HG03521 (cell line): Measurements from ENCODE around the gene DTWD2.
"Not testable (repeated sequence)": the region's sequence is repeated elsewhere in the genome, so short reads cannot be mapped to it uniquely, and the experiment has no call there.

Experiments
- ATAC-seq: cut with Tn5 transposase; IDR thresholded peaks from one replicate; pipeline ENCODE4 v1.9.1; 2021; ENCODE audit warnings: mild to moderate bottlenecking, moderate library complexity; ENCODE audit not compliant: unreplicated experiment

DTWD2 gene

GRCh38 chr5:118952992-118953651 lies 35.2 kb downstream of the DTWD2 start:
- ATAC-seq = no peak

- not testable (repeated sequence) for ATAC-seq
These were observed 36.0 kb downstream of the DTWD2 start for GRCh38 chr5:118952306-118952705.

GRCh38 chr5:118950354-118950753 lies 38.0 kb downstream of the DTWD2 start:
- not testable (repeated sequence) for ATAC-seq

- no peak for ATAC-seq
These were observed 42.1 kb downstream of the DTWD2 start for GRCh38 chr5:118946138-118946800.

GRCh38 chr5:118937393-118938061 lies 50.8 kb downstream of the DTWD2 start:
- no peak for ATAC-seq

GRCh38 chr5:118933703-118934102 lies 54.6 kb downstream of the DTWD2 start:
- ATAC-seq = no peak

GRCh38 chr5:118931564-118931963 lies 56.8 kb downstream of the DTWD2 start:
- no peak for ATAC-seq

- no peak for ATAC-seq
These were observed 64.3 kb downstream of the DTWD2 start for GRCh38 chr5:118924006-118924389.

- no peak for ATAC-seq
These were observed 64.9 kb downstream of the DTWD2 start for GRCh38 chr5:118923295-118924005.

- no peak for ATAC-seq
These were observed 66.5 kb downstream of the DTWD2 start for GRCh38 chr5:118921866-118922265.

- no peak for ATAC-seq
These were observed 69.3 kb downstream of the DTWD2 start for GRCh38 chr5:118919016-118919415.

GRCh38 chr5:118918232-118918631 lies 70.1 kb downstream of the DTWD2 start:
- no peak for ATAC-seq

- not testable (repeated sequence) for ATAC-seq
These were observed 80.8 kb downstream of the DTWD2 start for GRCh38 chr5:118907536-118907935.

GRCh38 chr5:118906947-118907346 lies 81.4 kb downstream of the DTWD2 start:
- no peak for ATAC-seq

GRCh38 chr5:118905196-118905595 lies 83.2 kb downstream of the DTWD2 start:
- ATAC-seq = no peak

- no peak for ATAC-seq
These were observed 85.5 kb downstream of the DTWD2 start for GRCh38 chr5:118902656-118903438.

- no peak for ATAC-seq
These were observed 93.6 kb downstream of the DTWD2 start for GRCh38 chr5:118894709-118895108.

- ATAC-seq = no peak
These were observed 97.1 kb downstream of the DTWD2 start for GRCh38 chr5:118891252-118891651.

- ATAC-seq = no peak
These were observed 99.2 kb downstream of the DTWD2 start for GRCh38 chr5:118889165-118889564.

GRCh38 chr5:118888556-118888955 lies 99.8 kb downstream of the DTWD2 start:
- ATAC-seq = no peak

GRCh38 chr5:118883362-118883761 lies 105.0 kb downstream of the DTWD2 start:
- ATAC-seq = no peak
